Tibial artery (tissue), 4 donors: ENCODE measurements around the gene MAT2A.

Source experiments
- DNase-seq, 2 donors: peaks; one replicate each; pipeline ENCODE4 v3.0.0-alpha.2; 2019
- H3K27ac ChIP-seq, 2 donors: fragments of 200-600 bp; sonication (generic) in 1 of 2; 1 replicate in 1 of 2; 2 replicates in 1 of 2; pipeline ENCODE4 v1.5.1; 2018 to 2019; ENCODE audit warnings: mild to moderate bottlenecking in 1 of 2
- H3K27me3 ChIP-seq, 2 donors: fragments of 200-600 bp; sonication (generic) in 1 of 2; one replicate each; pipeline versions ENCODE4 v1.5.1 to v1.6.0; 2016 to 2019
- H3K36me3 ChIP-seq, 3 donors: fragments of 200-600 bp; sonication (generic) in 2 of 3; one replicate each; pipeline ENCODE4 v1.5.1; 2016 to 2019; ENCODE audit warnings: mild to moderate bottlenecking in 2 of 3
- H3K4me1 ChIP-seq, 4 donors: fragments of 200-600 bp; sonication (generic) in 2 of 4; 1 replicate in 3 of 4; 2 replicates in 1 of 4; pipeline ENCODE4 v1.5.1; 2016 to 2019
- H3K4me3 ChIP-seq, 2 donors: fragments of 200-600 bp; sonication (generic) in 1 of 2; 1 replicate in 1 of 2; 2 replicates in 1 of 2; pipeline ENCODE4 v1.5.1; 2018 to 2019; ENCODE audit warnings: mild to moderate bottlenecking in 2 of 2
- H3K9me3 ChIP-seq, 3 donors: fragments of 200-600 bp; sonication (generic) in 1 of 3; one replicate each; pipeline ENCODE4 v1.5.1; 2016 to 2019
- CTCF ChIP-seq, 2 experiments: fragments of 200-600 bp in 1 of 2; fragments of 450-650 bp in 1 of 2; IDR thresholded peaks; one replicate each; pipeline ENCODE4 v1.5.1; 2017 to 2019; ENCODE audit warnings: antibody characterized with exemption in 2 of 2, mild to moderate bottlenecking in 1 of 2, moderate library complexity in 1 of 2
- intact Hi-C: fragments of 100-400 bp; cut with DNase I; formaldehyde crosslinking; loops from one replicate; pipeline ENCODE4 v1.15.0; 2023; ENCODE audit warnings: low total_unique reads

MAT2A gene

GRCh38 chr2:85506768-85507181 lies 32.2 kb upstream of the MAT2A start:
- Histone ChIP-seq H3K9me3 (no peaks in the 10 kb centered on the region), H3K27me3 (no peaks in the 10 kb centered on the region), H3K27ac (peak overlapping the region in 1 of 2 donors; percentile 24), H3K4me1 (peaks cover 0 to 39% (median 12%) of the 10 kb centered on the region in 4 donors), H3K4me3 (no peak overlapping the region), H3K36me3 (no peaks in the 10 kb centered on the region)
- intact Hi-C loops, result no loop called here
- TF ChIP-seq CTCF (IDR thresholded peaks at IDR 0.05), result no peak
- peak in 1 of 2 donors; percentile 38 for DNase-seq

GRCh38 chr2:85511008-85511811 lies 27.8 kb upstream of the MAT2A start:
- intact Hi-C loops, result no loop called here
- no peaks in the 10 kb centered on the region for H3K27me3 ChIP-seq
- no peak overlapping the region for H3K4me3 ChIP-seq
- no peaks in the 10 kb centered on the region for H3K9me3 ChIP-seq
- H3K27ac ChIP-seq, result peak overlapping the region in 1 of 2 donors; percentile 10
- peaks cover 0 to 24% (median 6%) of the 10 kb centered on the region in 4 donors for H3K4me1 ChIP-seq
- no peak for TF ChIP-seq CTCF (IDR thresholded peaks at IDR 0.05)
- H3K36me3 ChIP-seq, result no peaks in the 10 kb centered on the region
- peak in 1 of 2 donors; percentile 50 for DNase-seq

GRCh38 chr2:85514323-85514722 lies 24.6 kb upstream of the MAT2A start:
- intact Hi-C loops, result no loop called here
- no peaks in the 10 kb centered on the region for H3K9me3 ChIP-seq
- no peak overlapping the region for H3K4me3 ChIP-seq
- H3K36me3 ChIP-seq, result no peaks in the 10 kb centered on the region
- H3K4me1 ChIP-seq, result peaks cover 0 to 12% (median 7%) of the 10 kb centered on the region in 4 donors
- TF ChIP-seq CTCF (IDR thresholded peaks at IDR 0.05), result no peak
- DNase-seq, result no peak
- no peaks in the 10 kb centered on the region for H3K27me3 ChIP-seq
- no peak overlapping the region for H3K27ac ChIP-seq

- peaks cover 0 to 3% (median 0%) of the 10 kb centered on the region in 4 donors for H3K4me1 ChIP-seq
- H3K36me3 ChIP-seq, result no peaks in the 10 kb centered on the region
- no peak for TF ChIP-seq CTCF (IDR thresholded peaks at IDR 0.05)
- no peak overlapping the region for H3K4me3 ChIP-seq
- no peaks in the 10 kb centered on the region for H3K9me3 ChIP-seq
- no peaks in the 10 kb centered on the region for H3K27me3 ChIP-seq
- DNase-seq, result peak in 1 of 2 donors; percentile 9
- H3K27ac ChIP-seq, result no peak overlapping the region
- intact Hi-C loops, result no loop called here
Measured at GRCh38 chr2:85516653-85517389, 22.1 kb upstream of the MAT2A start.

GRCh38 chr2:85522090-85522647 lies 16.8 kb upstream of the MAT2A start:
- intact Hi-C loops, result no loop called here

More at GRCh38 chr2:85522090-85522647, 16.8 kb upstream of the MAT2A start:
- Histone ChIP-seq H3K36me3 (no peaks in the 10 kb centered on the region), H3K4me1 (peaks cover 0 to 21% (median 19%) of the 10 kb centered on the region in 4 donors), H3K4me3 (no peak overlapping the region), H3K9me3 (no peaks in the 10 kb centered on the region), H3K27me3 (no peaks in the 10 kb centered on the region), H3K27ac (no peak overlapping the region)
- DNase-seq, result no peak
- TF ChIP-seq CTCF (IDR thresholded peaks at IDR 0.05), result no peak
